IPS-11a (cell line): ENCODE measurements around the gene CYP4B1.
"Not testable (repeated sequence)": the region's sequence is repeated elsewhere in the genome, so short reads cannot be mapped to it uniquely, and the experiment has no call there.

ENCODE experiments used
- H3K4me3 ChIP-seq: one replicate; pipeline ENCODE4 v1.5.1; 2013; ENCODE audit warnings: low read depth, low read length, control low read depth

CYP4B1 gene

DNA sequence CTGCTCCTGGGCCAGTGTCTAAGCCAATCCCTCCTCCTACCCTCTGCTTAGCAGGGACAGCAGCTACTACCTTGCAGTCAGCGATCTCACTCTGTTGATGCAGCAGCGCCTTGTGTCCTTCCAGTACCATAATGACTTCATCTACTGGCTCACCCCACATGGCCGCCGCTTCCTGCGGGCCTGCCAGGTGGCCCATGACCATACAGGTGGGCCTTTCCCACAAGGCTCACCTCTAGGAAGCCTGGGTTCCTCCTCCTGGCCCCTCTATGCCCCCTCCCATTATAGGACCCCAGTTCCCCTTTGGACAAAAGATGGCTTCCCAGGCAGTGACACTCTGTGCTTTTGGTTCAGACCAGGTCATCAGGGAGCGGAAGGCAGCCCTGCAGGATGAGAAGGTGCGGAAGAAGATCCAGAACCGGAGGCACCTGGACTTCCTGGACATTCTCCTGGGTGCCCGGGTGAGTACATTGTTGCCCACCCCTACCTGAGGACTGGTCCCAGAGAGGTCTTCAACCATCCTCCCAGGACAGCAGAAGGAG is 15.1 kb downstream of the CYP4B1 start:
- no peak overlapping the region for H3K4me3 ChIP-seq

DNA sequence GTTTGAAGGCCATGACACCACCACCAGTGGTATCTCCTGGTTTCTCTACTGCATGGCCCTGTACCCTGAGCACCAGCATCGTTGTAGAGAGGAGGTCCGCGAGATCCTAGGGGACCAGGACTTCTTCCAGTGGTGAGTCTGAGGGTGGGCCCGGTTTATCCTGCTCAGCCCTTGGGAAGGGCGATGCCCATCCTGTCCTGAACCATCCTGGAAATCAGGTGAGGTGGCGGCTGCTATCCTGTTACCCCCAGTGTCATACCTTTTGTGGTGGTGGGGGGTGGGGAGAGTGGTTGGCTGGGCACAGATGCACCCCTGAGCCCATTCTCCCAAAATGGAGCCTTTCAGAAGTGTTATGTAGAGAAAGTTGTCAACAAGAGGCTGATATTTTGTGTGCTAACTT is 16.3 kb downstream of the CYP4B1 start:
- H3K4me3 ChIP-seq, result no peak overlapping the region

GRCh38 chr1:46816930-46817329 is 18.1 kb downstream of the CYP4B1 start:
- H3K4me3 ChIP-seq, result no peak overlapping the region

DNA sequence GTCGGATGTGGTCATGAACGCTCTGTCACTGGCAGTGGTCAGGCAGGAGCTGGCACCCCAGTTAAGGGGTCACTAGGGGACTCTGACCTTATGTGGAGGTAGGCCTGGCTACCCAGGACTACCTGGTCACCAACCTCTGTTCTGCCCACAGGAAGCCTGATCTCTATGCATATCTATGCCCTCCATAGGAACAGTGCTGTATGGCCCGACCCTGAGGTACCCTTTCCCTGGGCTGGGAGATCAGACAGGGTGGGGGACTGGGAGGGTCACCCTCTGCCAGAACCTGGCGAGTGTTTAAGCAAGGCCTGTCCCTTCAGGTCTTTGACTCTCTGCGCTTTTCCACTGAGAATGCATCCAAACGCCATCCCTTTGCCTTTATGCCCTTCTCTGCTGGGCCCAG is 19.0 kb downstream of the CYP4B1 start:
- no peak overlapping the region for H3K4me3 ChIP-seq

- H3K4me3 ChIP-seq, result no peak overlapping the region
Observed at GRCh38 chr1:46818591-46818990, 19.7 kb downstream of the CYP4B1 start.

GRCh38 chr1:46819335-46819734 is 20.5 kb downstream of the CYP4B1 start:
- H3K4me3 ChIP-seq, result no peak overlapping the region

DNA sequence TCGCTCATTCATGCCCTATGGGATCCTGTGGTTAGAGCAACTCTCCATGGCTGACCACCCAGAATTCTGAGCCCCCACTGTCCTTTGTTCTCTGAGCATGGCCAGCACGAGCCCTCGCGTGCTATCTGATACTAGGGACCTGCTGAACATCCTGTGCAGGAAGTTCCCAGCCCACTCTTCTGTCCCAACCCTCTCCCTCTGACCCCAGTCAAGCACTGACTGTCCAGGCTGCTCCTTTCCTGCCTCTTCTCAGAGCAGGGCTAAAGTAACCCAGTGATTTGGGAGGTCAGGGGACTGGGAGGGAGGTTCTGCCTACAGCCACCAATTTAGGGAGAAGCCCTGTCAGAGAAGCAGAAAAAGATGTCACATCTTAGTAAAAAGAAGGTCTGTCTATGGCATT is 21.2 kb downstream of the CYP4B1 start:
- no peak overlapping the region for H3K4me3 ChIP-seq

DNA sequence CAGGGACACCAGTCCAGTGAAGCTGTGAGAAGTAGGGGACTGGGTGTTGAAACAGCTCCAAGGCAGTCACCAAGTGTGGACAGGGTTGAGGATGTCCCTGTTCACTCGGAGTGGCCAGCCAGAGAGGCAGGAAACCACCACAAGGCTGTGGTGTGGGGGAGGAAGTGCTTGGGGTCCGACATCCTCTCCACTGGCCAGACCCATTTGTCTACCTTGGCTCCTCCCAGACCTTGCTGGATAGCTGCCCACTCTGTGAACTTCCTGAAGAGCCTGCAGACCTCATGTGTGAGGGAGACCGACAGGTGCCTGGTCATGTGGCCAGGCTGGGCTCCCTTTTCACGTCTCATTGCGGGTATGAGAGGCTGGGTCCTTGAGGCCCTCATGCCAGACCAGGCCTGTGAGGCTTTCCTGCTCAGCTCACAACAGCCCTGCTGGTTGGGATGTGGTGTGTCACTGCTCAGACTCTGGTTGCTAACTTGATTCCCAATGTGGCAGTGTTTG is 21.8 kb downstream of the CYP4B1 start:
- H3K4me3 ChIP-seq, result no peak overlapping the region

GRCh38 chr1:46822248-46822826 is 23.5 kb downstream of the CYP4B1 start:
- no peak overlapping the region for H3K4me3 ChIP-seq

- H3K4me3 ChIP-seq, result no peak overlapping the region
Observed at GRCh38 chr1:46823151-46823550, 24.3 kb downstream of the CYP4B1 start.

DNA sequence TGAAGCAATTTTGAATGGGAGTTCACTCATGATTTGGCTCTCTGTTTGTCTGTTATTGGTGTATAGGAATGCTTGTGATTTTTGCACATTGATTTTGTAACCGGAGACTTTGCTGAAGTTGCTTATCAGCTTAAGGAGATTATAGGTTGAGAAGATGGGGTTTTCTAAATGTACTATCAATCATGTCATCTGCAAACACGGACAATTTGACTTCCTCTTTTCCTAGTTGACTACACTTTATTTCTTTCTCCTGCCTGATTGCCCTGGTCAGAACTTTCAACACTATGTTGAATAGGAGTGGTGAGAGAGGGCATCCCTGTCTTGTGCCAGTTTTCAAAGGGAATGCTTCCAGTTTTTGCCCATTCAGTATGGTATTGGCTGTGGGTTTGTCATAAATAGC is 28.0 kb downstream of the CYP4B1 start:
- H3K4me3 ChIP-seq, result not testable (repeated sequence)

DNA sequence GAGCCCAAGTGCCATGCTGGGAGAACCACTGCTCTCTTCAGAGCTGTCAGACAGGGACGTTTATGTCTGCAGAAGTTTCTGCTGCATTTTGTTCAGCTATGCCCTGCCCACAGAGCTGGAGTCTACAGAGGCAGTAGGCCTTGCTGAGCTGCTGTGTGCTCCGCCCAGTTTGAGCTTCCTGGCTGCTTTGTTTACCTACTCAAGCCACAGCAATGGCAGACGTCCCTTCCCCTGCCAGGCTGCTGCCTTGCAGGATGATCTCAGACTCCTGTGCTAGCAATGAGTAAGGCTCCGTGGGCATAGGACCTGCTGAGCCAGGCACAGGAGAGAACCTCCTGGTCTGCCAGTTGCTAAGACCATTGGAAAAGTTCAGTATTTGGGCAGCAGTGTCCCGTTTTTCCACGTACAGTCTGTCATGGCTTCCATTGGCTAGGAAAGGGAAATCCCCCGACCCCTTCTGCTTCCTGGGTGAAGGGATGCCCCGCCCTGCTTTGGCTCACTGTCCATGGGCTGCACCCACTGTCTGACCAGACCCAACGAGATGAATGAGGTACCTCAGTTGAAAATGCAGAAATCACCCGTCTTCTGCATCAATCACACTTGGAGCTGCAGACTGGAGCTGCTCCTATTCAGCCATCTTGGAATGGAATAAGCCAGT is 31.9 kb downstream of the CYP4B1 start:
- no peak overlapping the region for H3K4me3 ChIP-seq

DNA sequence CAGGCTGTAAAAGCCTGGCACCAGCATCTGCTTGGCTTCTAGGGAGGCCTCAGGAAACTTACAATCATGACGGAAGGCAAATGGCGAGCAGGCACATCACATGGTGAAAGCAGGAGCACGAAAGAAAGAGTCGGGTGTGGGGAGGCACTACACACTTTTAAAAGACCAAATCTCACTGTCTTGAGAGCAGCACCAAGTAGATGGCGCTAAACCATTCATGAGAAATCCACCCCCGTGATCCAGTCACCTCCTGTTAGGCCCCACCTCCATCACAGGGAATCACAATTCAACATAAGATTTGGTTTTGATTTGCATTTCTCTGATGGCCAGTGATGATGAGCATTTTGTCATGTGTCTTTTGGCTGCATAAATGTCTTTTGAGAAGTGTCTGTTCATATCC is 36.6 kb downstream of the CYP4B1 start:
- not testable (repeated sequence) for H3K4me3 ChIP-seq

GRCh38 chr1:46846386-46846785 is 47.5 kb downstream of the CYP4B1 start:
- H3K4me3 ChIP-seq, result not testable (repeated sequence)

DNA sequence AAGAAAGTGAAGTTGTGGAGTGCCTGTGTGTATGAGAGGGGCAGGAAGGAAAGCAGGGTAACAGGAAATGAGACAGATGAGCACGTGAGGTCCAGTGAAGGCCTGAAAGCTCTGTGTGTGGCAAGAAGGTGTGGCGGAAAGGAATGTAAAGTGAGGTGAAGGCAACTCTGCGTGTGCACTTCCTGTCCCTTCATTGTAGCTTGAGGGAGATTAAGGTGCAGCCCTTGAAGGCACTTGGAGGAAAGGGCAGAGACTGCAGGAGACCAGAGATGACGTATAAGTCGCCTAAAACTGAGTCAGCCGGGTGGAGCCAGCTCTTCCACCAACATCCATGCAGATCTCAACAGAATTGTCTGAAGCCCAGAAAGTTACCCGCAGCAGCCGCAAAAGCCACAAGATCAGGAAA is 58.8 kb downstream of the CYP4B1 start:
- not testable (repeated sequence) for H3K4me3 ChIP-seq

DNA sequence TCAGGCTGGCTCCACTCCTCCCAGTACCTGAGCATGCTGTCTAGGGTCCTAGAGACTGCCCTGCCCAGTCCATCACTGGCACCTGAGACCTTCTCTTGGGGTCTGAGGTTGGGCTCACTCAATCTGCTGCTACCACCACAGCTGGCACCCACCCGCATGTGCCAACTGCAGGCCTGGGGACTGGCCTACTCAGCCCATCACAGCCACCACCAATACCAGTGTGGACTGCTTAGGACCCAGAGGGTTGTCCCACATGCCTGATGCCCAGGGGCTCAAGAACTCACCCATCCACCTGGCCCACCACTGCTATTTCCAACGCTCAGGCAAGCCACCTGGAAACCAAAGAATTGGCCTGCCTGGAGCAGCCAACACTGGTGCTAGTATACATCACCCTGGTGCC is 63.5 kb downstream of the CYP4B1 start:
- H3K4me3 ChIP-seq, result no peak overlapping the region
